Measurements from ENCODE around the gene PARM1.

The PARM1 gene

DNA sequence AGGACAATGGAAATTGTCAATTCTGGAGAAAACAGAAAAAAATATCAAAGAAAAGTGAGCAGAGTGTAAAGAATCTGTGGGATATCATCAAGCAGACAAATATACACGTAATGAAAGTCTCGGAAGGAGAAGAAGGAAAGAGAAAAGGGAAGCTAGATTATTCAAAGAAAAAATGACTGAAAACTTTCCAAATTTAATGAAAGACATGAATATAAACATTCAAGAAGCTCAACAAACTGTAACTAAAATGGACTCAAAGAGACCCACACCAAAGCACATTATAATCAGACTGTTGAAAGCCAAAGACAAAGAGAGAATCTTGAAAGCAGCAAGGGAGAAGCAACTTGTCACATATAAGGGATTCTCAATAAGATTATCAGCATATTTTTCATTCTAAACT lies 28.3 kb downstream of the PARM1 start:
- H3K4me1 ChIP-seq (ENCODE audit: low read length), result peaks cover 99% of the 10 kb centered on the region

DNA sequence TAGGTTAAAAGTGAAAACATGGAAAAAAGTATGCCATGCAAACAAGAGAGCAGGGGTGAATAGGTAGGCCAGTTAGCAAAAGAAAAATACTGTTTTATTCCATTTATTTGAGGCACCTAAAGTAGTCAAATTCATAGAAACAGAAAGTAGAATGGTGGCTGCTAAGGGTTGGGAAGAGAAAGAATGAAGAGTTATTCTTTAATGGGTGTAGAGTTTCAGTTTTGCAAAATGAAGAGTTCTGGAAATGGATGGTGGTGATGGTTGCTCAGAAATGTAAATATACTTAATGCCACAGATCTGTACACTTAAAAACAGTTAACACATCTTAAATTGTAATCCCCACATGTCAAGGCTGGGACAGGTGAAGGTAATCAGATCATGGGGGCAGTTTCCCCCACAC lies 29.7 kb downstream of the PARM1 start:
- Histone ChIP-seq H3K9ac (ENCODE audit: low read length) (peak overlapping the region; percentile 38; the same call in 1 of the 2 replicates), H3K27ac (ENCODE audit: low read length) (peak overlapping the region; percentile 89), H3K4me2 (ENCODE audit: low read length) (peak overlapping the region; percentile 84), H3K79me2 (ENCODE audit: low read length) (peaks cover 100% of the 10 kb centered on the region), H3K4me1 (ENCODE audit: low read length) (peaks cover 100% of the 10 kb centered on the region), H3K4me3 (ENCODE audit: low read length) (peak overlapping the region; percentile 47), H3K36me3 (replicated peaks; ENCODE audit: low read depth, low read length) (peaks cover 77% of the 10 kb centered on the region), H3K9me3 (ENCODE audit: insufficient read depth, low read length) (no peaks in the 10 kb centered on the region), H3K27me3 (ENCODE audit: low read depth, low read length) (no peaks in the 10 kb centered on the region), H2AFZ (ENCODE audit: low read depth, low read length) (no peak overlapping the region), H4K20me1 (ENCODE audit: insufficient read depth, low read length) (peaks cover 71% of the 10 kb centered on the region)
- TF ChIP-seq, protein P1, sequence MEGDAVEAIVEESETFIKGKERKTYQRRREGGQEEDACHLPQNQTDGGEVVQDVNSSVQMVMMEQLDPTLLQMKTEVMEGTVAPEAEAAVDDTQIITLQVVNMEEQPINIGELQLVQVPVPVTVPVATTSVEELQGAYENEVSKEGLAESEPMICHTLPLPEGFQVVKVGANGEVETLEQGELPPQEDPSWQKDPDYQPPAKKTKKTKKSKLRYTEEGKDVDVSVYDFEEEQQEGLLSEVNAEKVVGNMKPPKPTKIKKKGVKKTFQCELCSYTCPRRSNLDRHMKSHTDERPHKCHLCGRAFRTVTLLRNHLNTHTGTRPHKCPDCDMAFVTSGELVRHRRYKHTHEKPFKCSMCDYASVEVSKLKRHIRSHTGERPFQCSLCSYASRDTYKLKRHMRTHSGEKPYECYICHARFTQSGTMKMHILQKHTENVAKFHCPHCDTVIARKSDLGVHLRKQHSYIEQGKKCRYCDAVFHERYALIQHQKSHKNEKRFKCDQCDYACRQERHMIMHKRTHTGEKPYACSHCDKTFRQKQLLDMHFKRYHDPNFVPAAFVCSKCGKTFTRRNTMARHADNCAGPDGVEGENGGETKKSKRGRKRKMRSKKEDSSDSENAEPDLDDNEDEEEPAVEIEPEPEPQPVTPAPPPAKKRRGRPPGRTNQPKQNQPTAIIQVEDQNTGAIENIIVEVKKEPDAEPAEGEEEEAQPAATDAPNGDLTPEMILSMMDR (IDR thresholded peaks at IDR 0.05; ENCODE audit: low read depth, low read length), result no peak
- TF ChIP-seq EZH2phosphoT487 (IDR thresholded peaks at IDR 0.05; ENCODE audit: low read depth), result no peak

More for the DNA sequence above, 28.3 kb downstream of the PARM1 start:
- Histone ChIP-seq H3K4me2 (ENCODE audit: low read length) (peak overlapping the region; percentile 84), H3K27me3 (ENCODE audit: low read depth, low read length) (no peaks in the 10 kb centered on the region), H3K79me2 (ENCODE audit: low read length) (peaks cover 100% of the 10 kb centered on the region), H2AFZ (ENCODE audit: low read depth, low read length) (no peak overlapping the region), H3K36me3 (replicated peaks; ENCODE audit: low read depth, low read length) (peaks cover 80% of the 10 kb centered on the region), H3K9ac (ENCODE audit: low read length) (peak overlapping the region; percentile 43; the same call in 1 of the 2 replicates), H3K9me3 (ENCODE audit: insufficient read depth, low read length) (no peaks in the 10 kb centered on the region), H4K20me1 (ENCODE audit: insufficient read depth, low read length) (peaks cover 71% of the 10 kb centered on the region), H3K4me3 (ENCODE audit: low read length) (peak overlapping the region; percentile 67), H3K27ac (ENCODE audit: low read length) (peak overlapping the region; percentile 89)
- no peak for TF ChIP-seq EZH2phosphoT487 (IDR thresholded peaks at IDR 0.05; ENCODE audit: low read depth)
- TF ChIP-seq, protein P1 (IDR thresholded peaks at IDR 0.05; ENCODE audit: low read depth, low read length), result no peak

DNA sequence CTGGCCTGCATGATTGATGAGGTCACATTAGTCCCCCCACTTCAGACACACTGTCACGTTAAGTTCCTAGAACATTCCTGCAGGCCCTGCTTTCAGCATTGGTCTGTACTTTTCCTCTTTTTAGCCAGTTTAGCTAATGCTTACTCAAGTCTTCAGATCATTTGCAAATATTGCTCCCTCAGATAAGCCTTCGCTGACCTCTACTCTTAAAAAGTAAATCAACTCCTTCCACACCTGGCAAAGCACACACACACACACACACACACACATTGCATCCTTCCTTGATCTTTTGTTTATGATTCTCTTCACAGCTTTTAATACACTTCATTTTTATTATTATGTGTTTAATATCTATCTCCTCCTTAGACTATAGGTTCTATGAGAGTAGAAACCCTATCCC lies 31.4 kb downstream of the PARM1 start:
- H3K36me3 ChIP-seq (replicated peaks; ENCODE audit: low read depth, low read length), result peaks cover 65% of the 10 kb centered on the region
- TF ChIP-seq, protein P1 (IDR thresholded peaks at IDR 0.05; ENCODE audit: low read depth, low read length), result no peak
- TF ChIP-seq EZH2phosphoT487 (IDR thresholded peaks at IDR 0.05; ENCODE audit: low read depth), result no peak
- peaks cover 100% of the 10 kb centered on the region for H3K79me2 ChIP-seq (ENCODE audit: low read length)
- no peak overlapping the region for H2AFZ ChIP-seq (ENCODE audit: low read depth, low read length)
- no peak overlapping the region for H3K4me3 ChIP-seq (ENCODE audit: low read length)
- H3K4me2 ChIP-seq (ENCODE audit: low read length), result no peak overlapping the region
- no peak overlapping the region for H3K27ac ChIP-seq (ENCODE audit: low read length)
- H4K20me1 ChIP-seq (ENCODE audit: insufficient read depth, low read length), result peaks cover 70% of the 10 kb centered on the region
- no peak overlapping the region for H3K9ac ChIP-seq (ENCODE audit: low read length)
- peaks cover 100% of the 10 kb centered on the region for H3K4me1 ChIP-seq (ENCODE audit: low read length)
- no peaks in the 10 kb centered on the region for H3K27me3 ChIP-seq (ENCODE audit: low read depth, low read length)
- H3K9me3 ChIP-seq (ENCODE audit: insufficient read depth, low read length), result no peaks in the 10 kb centered on the region

DNA sequence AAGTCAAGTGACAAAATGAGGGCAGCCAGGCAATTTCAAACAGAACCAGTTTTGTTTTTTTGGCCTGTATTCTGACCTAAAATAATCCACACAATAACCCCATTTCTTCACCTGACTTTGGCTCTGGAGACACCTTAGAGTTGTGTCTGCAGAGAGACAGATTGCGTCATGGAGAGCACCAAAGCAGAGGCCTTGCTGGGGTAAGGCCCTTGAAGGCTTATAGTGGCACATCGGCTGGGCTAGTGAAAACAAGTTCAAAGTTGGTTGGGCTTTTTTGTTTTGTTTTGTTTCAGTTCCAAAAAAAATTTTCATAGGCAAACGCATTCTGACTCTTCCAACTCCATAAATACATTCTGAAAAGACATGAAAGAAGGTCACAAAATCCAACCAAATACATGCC lies 34.4 kb downstream of the PARM1 start:
- Histone ChIP-seq H3K27me3 (ENCODE audit: low read depth, low read length) (no peaks in the 10 kb centered on the region), H3K4me2 (ENCODE audit: low read length) (peak overlapping the region; percentile 55), H3K27ac (ENCODE audit: low read length) (peak overlapping the region; percentile 82), H2AFZ (ENCODE audit: low read depth, low read length) (no peak overlapping the region), H3K4me1 (ENCODE audit: low read length) (peaks cover 85% of the 10 kb centered on the region), H3K9ac (ENCODE audit: low read length) (peak overlapping the region; percentile 25; the same call in 1 of the 2 replicates), H3K9me3 (ENCODE audit: insufficient read depth, low read length) (no peaks in the 10 kb centered on the region), H4K20me1 (ENCODE audit: insufficient read depth, low read length) (peaks cover 79% of the 10 kb centered on the region), H3K79me2 (ENCODE audit: low read length) (peaks cover 100% of the 10 kb centered on the region), H3K36me3 (replicated peaks; ENCODE audit: low read depth, low read length) (peaks cover 63% of the 10 kb centered on the region), H3K4me3 (ENCODE audit: low read length) (peak overlapping the region; percentile 15; the same call in 1 of the 2 replicates)
- TF ChIP-seq, protein P1 (IDR thresholded peaks at IDR 0.05; ENCODE audit: low read depth, low read length), result no peak
- no peak for TF ChIP-seq EZH2phosphoT487 (IDR thresholded peaks at IDR 0.05; ENCODE audit: low read depth)

Measured in OCI-LY3 (cell line).